ENCODE measurements around the gene CD300A.

- TF ChIP-seq CTCF (conservative IDR thresholded peaks at IDR 0.05 in 1 of 2, IDR thresholded peaks at IDR 0.05 in 1 of 2; ENCODE audit: low read depth in 1 of 2, low read length in 2 of 2) (no peak), EZH2 (IDR thresholded peaks at IDR 0.05; ENCODE audit: low read length, missing control alignments) (no peak)
Observed at GRCh38 chr17:74467221-74467951, 952 bp downstream of the CD300A start.
